CD14-positive monocyte (primary cell): ENCODE measurements around the gene TRIM37. TPM values are rescaled to one million over a fixed set of nuclear protein-coding genes. Genes with fewer than 3 reads are reported as not detected.
A peak's percentile ranks its signal among the peaks of the same experiment; 100 is the strongest.

Experiments
- DNase-seq, 3 donors: peaks; one replicate each; pipeline ENCODE4 v3.0.0-alpha.2; 2011 to 2022
- H2AFZ ChIP-seq: 2 replicates; pipeline ENCODE4 v1.6.0; 2012; ENCODE audit warnings: mild to moderate bottlenecking, low read depth, low read length, inconsistent platforms; ENCODE audit not compliant: insufficient read depth, poor library complexity, severe bottlenecking
- H3K27ac ChIP-seq, 2 donors: 1 replicate in 1 of 2; 2 replicates in 1 of 2; pipeline ENCODE4 v1.5.1; 2012 to 2013; ENCODE audit warnings: low read length in 2 of 2, control low read depth in 1 of 2, inconsistent platforms in 1 of 2, low read depth in 1 of 2, mild to moderate bottlenecking in 1 of 2
- H3K27me3 ChIP-seq, 2 donors: one replicate each; pipeline versions ENCODE4 v1.6.0 to v1.6.1; 2011 to 2013; ENCODE audit warnings: low read length in 2 of 2; ENCODE audit not compliant: control insufficient read depth in 2 of 2, insufficient read depth in 2 of 2
- H3K36me3 ChIP-seq, 2 donors: replicated peaks in 1 of 2; 1 replicate in 1 of 2; 2 replicates in 1 of 2; pipeline versions ENCODE4 v1.5.1 to v1.6.1; 2012 to 2013; ENCODE audit warnings: low read length in 2 of 2, control low read depth in 1 of 2, inconsistent platforms in 1 of 2, mild to moderate bottlenecking in 1 of 2; ENCODE audit not compliant: insufficient read depth in 2 of 2, control insufficient read depth in 1 of 2
- H3K4me1 ChIP-seq, 2 donors: 1 replicate in 1 of 2; 2 replicates in 1 of 2; pipeline versions ENCODE4 v1.5.1 to v1.6.1; 2012 to 2013; ENCODE audit warnings: low read length in 2 of 2, control low read depth in 1 of 2, inconsistent platforms in 1 of 2, mild to moderate bottlenecking in 1 of 2, moderate library complexity in 1 of 2; ENCODE audit not compliant: insufficient read depth in 2 of 2, control insufficient read depth in 1 of 2
- H3K4me2 ChIP-seq: replicated peaks from 2 replicates; pipeline ENCODE3; 2012; ENCODE audit warnings: low read length, moderate library complexity, mild to moderate bottlenecking; ENCODE audit not compliant: poor library complexity, severe bottlenecking; ENCODE audit errors: extremely low read depth
- H3K4me3 ChIP-seq, 3 experiments: fragments of 200-600 bp in 1 of 3; sonication (generic) in 1 of 3; replicated peaks in 1 of 3; 1 replicate in 2 of 3; 2 replicates in 1 of 3; pipeline ENCODE4 v1.5.1; 2011 to 2013; ENCODE audit warnings: low read length in 3 of 3, mild to moderate bottlenecking in 3 of 3, control low read depth in 2 of 3, low read depth in 2 of 3, inconsistent platforms in 1 of 3, moderate library complexity in 1 of 3
- H3K79me2 ChIP-seq: 2 replicates; pipeline ENCODE4 v1.6.0; 2012; ENCODE audit warnings: mild to moderate bottlenecking, control low read depth, inconsistent platforms, low read length, moderate library complexity; ENCODE audit not compliant: insufficient read depth
- H3K9ac ChIP-seq: 2 replicates; pipeline ENCODE4 v1.6.0; 2017; ENCODE audit warnings: low read length, mild to moderate bottlenecking; ENCODE audit not compliant: insufficient read depth, poor library complexity, severe bottlenecking
- H3K9me3 ChIP-seq, 2 donors: replicated peaks in 1 of 2; 1 replicate in 1 of 2; 2 replicates in 1 of 2; pipeline versions ENCODE4 v1.5.1 to v1.6.1; 2012 to 2013; ENCODE audit warnings: low read length in 2 of 2, control low read depth in 1 of 2; ENCODE audit not compliant: control insufficient read depth in 1 of 2, insufficient read depth in 1 of 2
- H4K20me1 ChIP-seq: 2 replicates; pipeline ENCODE4 v1.6.0; 2012; ENCODE audit warnings: mild to moderate bottlenecking, low read length, control low read depth, moderate library complexity; ENCODE audit not compliant: insufficient read depth
- H3K27ac Mint-ChIP-seq, 7 donors: one replicate each; pipeline ENCODE4 v1.8.0; 2020; ENCODE audit warnings: mild to moderate bottlenecking in 7 of 7, mixed read lengths in 7 of 7, moderate library complexity in 6 of 7, inconsistent platforms in 2 of 7
- H3K27me3 Mint-ChIP-seq, 3 donors: one replicate each; pipeline ENCODE4 v1.8.0; 2021 to 2022; ENCODE audit warnings: low read depth in 3 of 3, mild to moderate bottlenecking in 3 of 3, mixed read lengths in 3 of 3, moderate library complexity in 3 of 3, inconsistent platforms in 1 of 3
- H3K36me3 Mint-ChIP-seq, 2 donors: one replicate each; pipeline ENCODE4 v1.8.0; 2020; ENCODE audit warnings: mixed read lengths in 2 of 2, inconsistent platforms in 1 of 2, mild to moderate bottlenecking in 1 of 2
- H3K4me1 Mint-ChIP-seq: one replicate; pipeline ENCODE4 v1.8.0; 2020; ENCODE audit warnings: mild to moderate bottlenecking, mixed read lengths
- H3K4me3 Mint-ChIP-seq, 2 donors: one replicate each; pipeline ENCODE4 v1.8.0; 2020; ENCODE audit warnings: mild to moderate bottlenecking in 2 of 2, mixed read lengths in 2 of 2, moderate library complexity in 1 of 2
- H3K9me3 Mint-ChIP-seq, 7 donors: one replicate each; pipeline ENCODE4 v1.8.0; 2020 to 2022; ENCODE audit warnings: mixed read lengths in 7 of 7, mild to moderate bottlenecking in 6 of 7, moderate library complexity in 6 of 7, inconsistent platforms in 2 of 7
- WGBS: methylation state at CpG from one replicate; pipeline ENCODE4 v1.1.5; 2013; ENCODE audit warnings: missing lambda C conversion rate; ENCODE audit not compliant: insufficient coverage; 5-methylcytosine and 5-hydroxymethylcytosine counted together
- intact Hi-C, 2 donors: fragments of 100-400 bp; cut with micrococcal nuclease; formaldehyde crosslinking; loops; one replicate each; pipeline versions ENCODE4 v1.15.0 to v1.15.1; 2023
- polyA plus RNA-seq, 3 donors: library from polyadenylated mRNA; depleted of rRNA in 1 of 3; unstranded in 2 of 3; stranded (reverse) in 1 of 3; fragments of 300-500 nt in 2 of 3; fragments of >200 nt in 1 of 3; fragmentation: Illumina TruSeq in 2 of 3; gene quantifications; 1 replicate in 2 of 3; 2 replicates in 1 of 3; pipeline ENCODE4 v1.2.3, GENCODE V29; 2012 to 2021
- TF ChIP-seq, protein P1 (sequence below): fragments of 200-600 bp; IDR thresholded peaks from one replicate; pipeline ENCODE4 v1.8.0; 2022; ENCODE audit warnings: antibody characterized with exemption, mild to moderate bottlenecking

Gene TRIM37
- polyA plus RNA-seq, 3 donors, result 2.7 to 6.1 (median 5.3) TPM

DNA sequence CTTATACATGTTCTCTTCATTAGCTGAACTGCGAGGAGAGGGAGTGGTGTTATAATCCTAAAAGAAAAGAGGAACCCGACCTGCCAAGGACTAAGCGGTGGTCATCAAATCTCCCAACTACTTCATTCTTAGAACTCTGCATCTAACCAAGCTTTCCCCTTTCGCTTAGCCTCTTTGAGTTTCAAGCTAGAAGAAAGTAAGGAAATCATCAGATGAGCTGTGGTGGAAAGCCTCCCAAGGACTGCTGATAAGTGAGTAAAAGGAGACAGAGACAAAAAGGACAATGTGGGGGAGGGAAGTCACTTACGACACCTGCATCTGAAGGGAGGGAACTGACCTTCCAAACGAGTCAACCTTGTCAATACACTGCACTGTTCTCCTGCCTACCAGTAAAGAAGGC is 121.3 kb downstream of the TRIM37 start:
- H3K4me1 Mint-ChIP-seq, result peaks cover 16% of the 10 kb centered on the region
- H3K36me3 Mint-ChIP-seq, result no peaks in the 10 kb centered on the region
- no peaks in the 10 kb centered on the region for H3K9me3 ChIP-seq
- H3K27me3 Mint-ChIP-seq, result peaks cover 0 to 2% (median 0%) of the 10 kb centered on the region in 3 donors
- TF ChIP-seq, protein P1, sequence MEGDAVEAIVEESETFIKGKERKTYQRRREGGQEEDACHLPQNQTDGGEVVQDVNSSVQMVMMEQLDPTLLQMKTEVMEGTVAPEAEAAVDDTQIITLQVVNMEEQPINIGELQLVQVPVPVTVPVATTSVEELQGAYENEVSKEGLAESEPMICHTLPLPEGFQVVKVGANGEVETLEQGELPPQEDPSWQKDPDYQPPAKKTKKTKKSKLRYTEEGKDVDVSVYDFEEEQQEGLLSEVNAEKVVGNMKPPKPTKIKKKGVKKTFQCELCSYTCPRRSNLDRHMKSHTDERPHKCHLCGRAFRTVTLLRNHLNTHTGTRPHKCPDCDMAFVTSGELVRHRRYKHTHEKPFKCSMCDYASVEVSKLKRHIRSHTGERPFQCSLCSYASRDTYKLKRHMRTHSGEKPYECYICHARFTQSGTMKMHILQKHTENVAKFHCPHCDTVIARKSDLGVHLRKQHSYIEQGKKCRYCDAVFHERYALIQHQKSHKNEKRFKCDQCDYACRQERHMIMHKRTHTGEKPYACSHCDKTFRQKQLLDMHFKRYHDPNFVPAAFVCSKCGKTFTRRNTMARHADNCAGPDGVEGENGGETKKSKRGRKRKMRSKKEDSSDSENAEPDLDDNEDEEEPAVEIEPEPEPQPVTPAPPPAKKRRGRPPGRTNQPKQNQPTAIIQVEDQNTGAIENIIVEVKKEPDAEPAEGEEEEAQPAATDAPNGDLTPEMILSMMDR, result no peak
- H2AFZ ChIP-seq, result no peak overlapping the region
- H3K9me3 Mint-ChIP-seq, result peaks cover 0 to 2% (median 0%) of the 10 kb centered on the region in 7 donors
- H3K4me3 Mint-ChIP-seq, result peak overlapping the region in 1 of 2 donors; percentile 56
- H3K27me3 ChIP-seq, result no peaks in the 10 kb centered on the region
- peak overlapping the region; percentile 22 for H3K4me2 ChIP-seq
- peak overlapping the region in 1 of 3 experiments; percentile 11 for H3K4me3 ChIP-seq
- WGBS, result no CpG with 5 or more reads among the region's 6 CpGs
- H3K9ac ChIP-seq, result no peak overlapping the region
- no peaks in the 10 kb centered on the region for H4K20me1 ChIP-seq
- H3K27ac Mint-ChIP-seq, result peak overlapping the region in 4 of 7 donors; percentile 30 to 77 (median 36)
- peaks cover 11 to 27% of the 10 kb centered on the region in 2 donors for H3K4me1 ChIP-seq
- H3K36me3 ChIP-seq, result no peaks in the 10 kb centered on the region
- DNase-seq, result peak in 2 of 3 donors; percentile 17 to 42
- no peak overlapping the region for H3K27ac ChIP-seq
- no peaks in the 10 kb centered on the region for H3K79me2 ChIP-seq
- intact Hi-C loops, result loop anchor here in 1 of 2 donors (5.0 kb wide), 1 partner anchor 38 kb away; no protein-coding TSS in a partner anchor

DNA sequence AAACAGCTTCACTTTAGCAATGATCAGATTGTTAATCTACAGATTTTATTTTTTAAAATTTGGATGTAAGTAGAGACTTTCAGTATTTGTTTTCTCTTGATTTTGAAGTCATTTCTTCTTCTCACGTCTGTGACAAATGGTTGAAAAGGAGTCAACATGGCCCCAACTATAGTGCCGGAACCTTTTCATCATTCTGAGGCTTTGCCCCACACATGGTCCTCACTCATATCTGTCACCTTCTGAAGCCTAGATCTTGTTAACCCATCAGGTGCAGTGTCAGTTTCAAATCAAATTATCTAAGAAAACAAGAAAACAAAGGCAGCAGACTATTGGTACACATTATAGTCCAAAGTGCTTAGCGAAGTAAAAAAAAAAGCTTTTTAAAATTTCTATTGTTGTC is 124.1 kb downstream of the TRIM37 start:
- no peaks in the 10 kb centered on the region for H3K27me3 ChIP-seq
- H3K27ac Mint-ChIP-seq, result no peak overlapping the region
- TF ChIP-seq, protein P1, result no peak
- H4K20me1 ChIP-seq, result no peaks in the 10 kb centered on the region
- H3K79me2 ChIP-seq, result no peaks in the 10 kb centered on the region
- intact Hi-C loops, result no loop called here
- no peak overlapping the region for H2AFZ ChIP-seq
- H3K36me3 ChIP-seq, result no peaks in the 10 kb centered on the region
- H3K9me3 ChIP-seq, result no peaks in the 10 kb centered on the region
- no peak for DNase-seq
- no peak overlapping the region for H3K4me3 ChIP-seq
- peaks cover 16% of the 10 kb centered on the region for H3K4me1 Mint-ChIP-seq
- H3K4me2 ChIP-seq, result no peak overlapping the region
- no peaks in the 10 kb centered on the region for H3K9me3 Mint-ChIP-seq
- no peak overlapping the region for H3K27ac ChIP-seq
- 100% methylated on average over 1 of the region's 3 CpGs for WGBS
- no peak overlapping the region for H3K4me3 Mint-ChIP-seq
- H3K27me3 Mint-ChIP-seq, result no peaks in the 10 kb centered on the region
- H3K36me3 Mint-ChIP-seq, result no peaks in the 10 kb centered on the region
- H3K4me1 ChIP-seq, result peaks cover 11 to 27% of the 10 kb centered on the region in 2 donors
- H3K9ac ChIP-seq, result no peak overlapping the region
